ENCODE measurements around the gene RINT1. TPM values are rescaled to one million over a fixed set of nuclear protein-coding genes. Genes with fewer than 3 reads are reported as not detected.

The RINT1 gene
- polyA plus RNA-seq, 1 donor (not counting 4 experiments of a cell fraction or from before 2014, with no cell fraction given), result 23.6 TPM

DNA sequence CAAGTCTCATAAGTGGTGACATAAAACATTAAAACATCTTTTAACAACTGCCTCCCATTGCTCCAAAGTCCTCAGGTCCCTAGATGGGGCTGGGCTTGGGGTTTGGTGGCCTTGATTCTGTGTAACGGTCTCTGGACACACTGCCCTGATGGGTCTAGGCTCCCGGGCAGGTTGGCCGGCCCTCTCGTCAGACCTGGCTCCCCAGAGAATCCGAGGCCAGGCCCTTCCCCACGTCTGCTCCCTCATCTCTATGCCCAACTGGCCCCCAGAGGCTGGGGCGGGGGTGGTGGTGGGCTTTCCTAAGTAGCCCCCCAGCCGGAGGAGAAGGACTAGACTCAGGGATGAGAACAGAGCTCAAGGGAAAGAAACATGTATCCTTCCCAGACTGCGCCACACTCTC lies 80.8 kb downstream of the RINT1 start:
- Histone ChIP-seq H3K27me3 (ENCODE audit: control insufficient read depth, extremely low read depth, insufficient read depth, low read length) (no peaks in the 10 kb centered on the region), H3K36me3 (ENCODE audit: control insufficient read depth in 2 of 2, extremely low read depth in 1 of 2, insufficient read depth in 2 of 2, low read length in 2 of 2) (peaks cover 0 to 4% of the 10 kb centered on the region in 2 experiments), H3K4me2 (ENCODE audit: control insufficient read depth, extremely low read depth, insufficient read depth, low read depth, low read length) (no peak overlapping the region), H3K4me3 (ENCODE audit: control insufficient read depth in 2 of 3, extremely low read depth in 1 of 3, insufficient read depth in 2 of 3, low read depth in 1 of 3, low read length in 3 of 3) (no peak overlapping the region), H3K79me2 (ENCODE audit: control insufficient read depth, insufficient read depth, low read length) (no peaks in the 10 kb centered on the region), H3K9me3 (ENCODE audit: control insufficient read depth, low read depth, low read length) (no peaks in the 10 kb centered on the region), H4K20me1 (ENCODE audit: control insufficient read depth, extremely low read depth, insufficient read depth, low read length) (no peaks in the 10 kb centered on the region), H3K4me1 (ENCODE audit: control insufficient read depth, extremely low read depth, insufficient read depth, low read length) (no peaks in the 10 kb centered on the region), H3K27ac (ENCODE audit: control insufficient read depth, insufficient read depth, low read length) (no peak overlapping the region), H2AFZ (ENCODE audit: control insufficient read depth, low read length) (no peak overlapping the region), H3K9me1 (ENCODE audit: control insufficient read depth, extremely low read depth, insufficient read depth, low read length) (no peaks in the 10 kb centered on the region), H3K9ac (ENCODE audit: control insufficient read depth, extremely low read depth, insufficient read depth, low read length) (no peak overlapping the region)
- dilution Hi-C loops (cut with MboI; ENCODE audit: extremely low pct_ligation_motif_present, low sequenced_read_pairs), result no loop called here
- TF ChIP-seq, protein P1, sequence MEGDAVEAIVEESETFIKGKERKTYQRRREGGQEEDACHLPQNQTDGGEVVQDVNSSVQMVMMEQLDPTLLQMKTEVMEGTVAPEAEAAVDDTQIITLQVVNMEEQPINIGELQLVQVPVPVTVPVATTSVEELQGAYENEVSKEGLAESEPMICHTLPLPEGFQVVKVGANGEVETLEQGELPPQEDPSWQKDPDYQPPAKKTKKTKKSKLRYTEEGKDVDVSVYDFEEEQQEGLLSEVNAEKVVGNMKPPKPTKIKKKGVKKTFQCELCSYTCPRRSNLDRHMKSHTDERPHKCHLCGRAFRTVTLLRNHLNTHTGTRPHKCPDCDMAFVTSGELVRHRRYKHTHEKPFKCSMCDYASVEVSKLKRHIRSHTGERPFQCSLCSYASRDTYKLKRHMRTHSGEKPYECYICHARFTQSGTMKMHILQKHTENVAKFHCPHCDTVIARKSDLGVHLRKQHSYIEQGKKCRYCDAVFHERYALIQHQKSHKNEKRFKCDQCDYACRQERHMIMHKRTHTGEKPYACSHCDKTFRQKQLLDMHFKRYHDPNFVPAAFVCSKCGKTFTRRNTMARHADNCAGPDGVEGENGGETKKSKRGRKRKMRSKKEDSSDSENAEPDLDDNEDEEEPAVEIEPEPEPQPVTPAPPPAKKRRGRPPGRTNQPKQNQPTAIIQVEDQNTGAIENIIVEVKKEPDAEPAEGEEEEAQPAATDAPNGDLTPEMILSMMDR (optimal IDR thresholded peaks at IDR 0.05 in 1 of 3, IDR thresholded peaks at IDR 0.05 in 1 of 3, conservative IDR thresholded peaks at IDR 0.05 in 1 of 3; ENCODE audit: extremely low read depth in 1 of 3, insufficient read depth in 2 of 3, low read length in 3 of 3), result no peak
- no peak for TF ChIP-seq EZH2 (IDR thresholded peaks at IDR 0.05; ENCODE audit: low read length)
- DNase-seq (ENCODE audit: low read depth, low spot score) (no peak), FAIRE-seq (no peak)

DNA sequence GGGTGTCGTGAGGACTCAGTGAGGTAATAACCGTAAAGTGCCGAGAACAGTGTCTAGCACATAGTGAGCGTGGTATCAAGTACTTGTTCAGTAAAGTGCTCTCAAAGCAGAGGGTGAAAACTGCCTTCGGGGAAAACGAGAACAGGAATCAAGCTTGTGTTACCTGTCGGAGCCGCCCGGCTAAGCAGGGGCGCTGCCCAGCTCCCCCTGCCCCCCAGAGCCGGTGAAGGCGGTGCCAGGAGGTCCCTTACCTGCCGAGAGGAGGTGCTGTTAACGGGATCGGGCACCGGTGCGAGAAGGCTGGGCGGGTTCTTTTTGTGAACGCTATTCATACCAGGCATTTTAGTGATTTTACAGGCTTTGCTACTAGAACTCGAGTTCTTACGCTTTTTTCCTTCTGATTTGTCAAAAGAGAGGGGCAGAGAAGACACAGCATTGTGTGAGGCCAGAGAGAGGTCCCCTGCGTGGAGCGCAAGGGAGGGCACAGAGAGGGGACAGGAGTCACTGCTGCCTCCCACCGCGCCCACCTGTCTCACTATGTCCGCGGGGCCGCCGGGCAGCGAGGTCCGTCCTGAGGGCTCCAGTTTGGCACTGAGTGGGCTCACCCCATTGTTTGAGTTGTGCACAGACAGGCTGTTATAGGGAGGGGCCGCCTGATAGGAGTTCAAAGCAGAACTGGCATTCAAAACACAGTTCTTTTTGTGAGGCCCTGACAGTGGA lies 81.8 kb downstream of the RINT1 start:
- Histone ChIP-seq H3K36me3 (ENCODE audit: control insufficient read depth in 2 of 2, extremely low read depth in 1 of 2, insufficient read depth in 2 of 2, low read length in 2 of 2) (peaks cover 0 to 4% of the 10 kb centered on the region in 2 experiments), H4K20me1 (ENCODE audit: control insufficient read depth, extremely low read depth, insufficient read depth, low read length) (no peaks in the 10 kb centered on the region), H3K9me3 (ENCODE audit: control insufficient read depth, low read depth, low read length) (no peaks in the 10 kb centered on the region), H2AFZ (ENCODE audit: control insufficient read depth, low read length) (no peak overlapping the region), H3K9me1 (ENCODE audit: control insufficient read depth, extremely low read depth, insufficient read depth, low read length) (no peaks in the 10 kb centered on the region), H3K4me1 (ENCODE audit: control insufficient read depth, extremely low read depth, insufficient read depth, low read length) (no peaks in the 10 kb centered on the region), H3K4me3 (ENCODE audit: control insufficient read depth in 2 of 3, extremely low read depth in 1 of 3, insufficient read depth in 2 of 3, low read depth in 1 of 3, low read length in 3 of 3) (no peak overlapping the region), H3K9ac (ENCODE audit: control insufficient read depth, extremely low read depth, insufficient read depth, low read length) (no peak overlapping the region), H3K27me3 (ENCODE audit: control insufficient read depth, extremely low read depth, insufficient read depth, low read length) (no peaks in the 10 kb centered on the region), H3K4me2 (ENCODE audit: control insufficient read depth, extremely low read depth, insufficient read depth, low read depth, low read length) (no peak overlapping the region), H3K79me2 (ENCODE audit: control insufficient read depth, insufficient read depth, low read length) (no peaks in the 10 kb centered on the region), H3K27ac (ENCODE audit: control insufficient read depth, insufficient read depth, low read length) (no peak overlapping the region)
- no peak for DNase-seq (ENCODE audit: low read depth, low spot score)
- TF ChIP-seq EZH2 (IDR thresholded peaks at IDR 0.05; ENCODE audit: low read length), result no peak
- TF ChIP-seq, protein P1 (optimal IDR thresholded peaks at IDR 0.05 in 1 of 3, IDR thresholded peaks at IDR 0.05 in 1 of 3, conservative IDR thresholded peaks at IDR 0.05 in 1 of 3; ENCODE audit: extremely low read depth in 1 of 3, insufficient read depth in 2 of 3, low read length in 3 of 3), result no peak
- dilution Hi-C loops (cut with MboI; ENCODE audit: extremely low pct_ligation_motif_present, low sequenced_read_pairs), result no loop called here
- no peak for FAIRE-seq

Data from keratinocyte (primary cell).